Glutamatergic neuron (in vitro differentiated cells): ENCODE results near the gene APC2. TPM values are rescaled to one million over a fixed set of nuclear protein-coding genes. Genes with fewer than 3 reads are reported as not detected.
"Not testable (repeated sequence)": the region's sequence is repeated elsewhere in the genome, so short reads cannot be mapped to it uniquely, and the experiment has no call there.

Experiments used
- DNase-seq: peaks from one replicate; pipeline ENCODE4 v3.0.0; 2022
- H3K27ac Mint-ChIP-seq: one replicate; pipeline ENCODE4 v1.8.0; 2020; ENCODE audit warnings: mild to moderate bottlenecking, mixed read lengths, inconsistent platforms; ENCODE audit not compliant: unreplicated experiment
- H3K27me3 Mint-ChIP-seq: one replicate; pipeline ENCODE4 v1.8.0; 2020; ENCODE audit warnings: mild to moderate bottlenecking, moderate library complexity, mixed read lengths, inconsistent platforms; ENCODE audit not compliant: unreplicated experiment
- H3K36me3 Mint-ChIP-seq: one replicate; pipeline ENCODE4 v1.8.0; 2020; ENCODE audit warnings: mild to moderate bottlenecking, mixed read lengths, inconsistent platforms; ENCODE audit not compliant: unreplicated experiment
- H3K4me1 Mint-ChIP-seq: one replicate; pipeline ENCODE4 v1.8.0; 2020; ENCODE audit warnings: mild to moderate bottlenecking, low read depth, mixed read lengths, inconsistent platforms; ENCODE audit not compliant: unreplicated experiment
- H3K4me3 Mint-ChIP-seq: one replicate; pipeline ENCODE4 v1.8.0; 2020; ENCODE audit warnings: mild to moderate bottlenecking, mixed read lengths, inconsistent platforms; ENCODE audit not compliant: unreplicated experiment
- H3K9me3 Mint-ChIP-seq: one replicate; pipeline ENCODE4 v1.8.0; 2020; ENCODE audit warnings: mild to moderate bottlenecking, moderate library complexity, mixed read lengths, inconsistent platforms; ENCODE audit not compliant: unreplicated experiment
- CTCF ChIP-seq: fragments of 200-600 bp; sonication (generic); IDR thresholded peaks from one replicate; pipeline ENCODE4 v1.5.0; 2021; ENCODE audit not compliant: partially characterized antibody, unreplicated experiment
- total RNA-seq: library from RNA; stranded (reverse); fragmentation: NEBNext Ultra II Directional; extraction: Animal tissue kit (Norgen Biotek cat#: 25700); gene quantifications from one replicate; pipeline ENCODE4 v1.2.1, GENCODE V29; 2021; ENCODE audit not compliant: unreplicated experiment

APC2 gene
- total RNA-seq, 1 donor from 2014 or later, result 371 TPM

GRCh38 chr19:1437609-1438008 is 12.3 kb upstream of the APC2 start:
- no peak for DNase-seq
- peaks cover 16% of the 10 kb centered on the region for H3K9me3 Mint-ChIP-seq
- peaks cover 3% of the 10 kb centered on the region for H3K27me3 Mint-ChIP-seq
- H3K27ac Mint-ChIP-seq, result no peak overlapping the region
- TF ChIP-seq CTCF, result no peak
- peaks cover 7% of the 10 kb centered on the region for H3K4me1 Mint-ChIP-seq
- H3K36me3 Mint-ChIP-seq, result no peaks in the 10 kb centered on the region
- peak overlapping the region; percentile 90 for H3K4me3 Mint-ChIP-seq

- peak; percentile 85 for TF ChIP-seq CTCF
- H3K27me3 Mint-ChIP-seq, result peaks cover 2% of the 10 kb centered on the region
- H3K4me1 Mint-ChIP-seq, result peaks cover 7% of the 10 kb centered on the region
- H3K9me3 Mint-ChIP-seq, result peaks cover 16% of the 10 kb centered on the region
- peak; percentile 97 for DNase-seq
- no peaks in the 10 kb centered on the region for H3K36me3 Mint-ChIP-seq
- peak within 1 kb of the TSS; percentile 90 for H3K4me3 Mint-ChIP-seq
- peak within 1 kb of the TSS; percentile 97 for H3K27ac Mint-ChIP-seq
These were observed 11.6 kb upstream of the APC2 start, which contains the start of gene RPS15 for GRCh38 chr19:1438035-1438932. Gene RPS15 (plus strand): TSS chr19:1438396. CDS start chr19:1438426, 30 bp downstream.

- Mint-ChIP-seq H3K27me3 (peaks cover 2% of the 10 kb centered on the region), H3K9me3 (peaks cover 18% of the 10 kb centered on the region), H3K4me3 (peak overlapping the region; percentile 90), H3K4me1 (peaks cover 7% of the 10 kb centered on the region), H3K27ac (peak overlapping the region; percentile 80), H3K36me3 (no peaks in the 10 kb centered on the region)
- DNase-seq, result no peak
- no peak for TF ChIP-seq CTCF
These were observed 11.0 kb upstream of the APC2 start for GRCh38 chr19:1438933-1439354.

GRCh38 chr19:1439525-1440417 is 10.2 kb upstream of the APC2 start:
- H3K4me1 Mint-ChIP-seq, H3K36me3 Mint-ChIP-seq, DNase-seq, H3K27me3 Mint-ChIP-seq: not testable (repeated sequence)
- Mint-ChIP-seq H3K4me3 (peak overlapping the region; percentile 90), H3K9me3 (peaks cover 20% of the 10 kb centered on the region), H3K27ac (peak overlapping the region; percentile 86)

GRCh38 chr19:1440418-1440801 is 9.5 kb upstream of the APC2 start:
- H3K9me3 Mint-ChIP-seq, result peaks cover 20% of the 10 kb centered on the region
- H3K36me3 Mint-ChIP-seq, result no peaks in the 10 kb centered on the region
- peaks cover 5% of the 10 kb centered on the region for H3K27me3 Mint-ChIP-seq
- H3K27ac Mint-ChIP-seq, result peak overlapping the region; percentile 43
- no peak for TF ChIP-seq CTCF
- no peak for DNase-seq
- peak overlapping the region; percentile 57 for H3K4me3 Mint-ChIP-seq
- H3K4me1 Mint-ChIP-seq, result peaks cover 6% of the 10 kb centered on the region
